LNCaP clone FGC (cell line): Measurements from ENCODE around the gene G3BP2.

Experiments used
- DNase-seq: peaks from one replicate; pipeline ENCODE4 v3.0.0-alpha.2; 2011; ENCODE audit warnings: low read depth
- H3K4me3 ChIP-seq: 2 replicates; pipeline ENCODE4 v1.5.1; 2011; ENCODE audit warnings: mild to moderate bottlenecking, low read depth, low read length, control low read depth
- CTCF ChIP-seq: IDR thresholded peaks from 2 replicates; pipeline ENCODE4 v1.5.1; 2012; ENCODE audit warnings: mild to moderate bottlenecking; ENCODE audit not compliant: control insufficient read depth, insufficient read depth; ENCODE audit errors: extremely low read depth

Gene G3BP2

GRCh38 chr4:75639124-75639695 lies 34.0 kb downstream of the G3BP2 start:
- no peak for TF ChIP-seq CTCF
- DNase-seq, result no peak
- no peak overlapping the region for H3K4me3 ChIP-seq

- no peak overlapping the region for H3K4me3 ChIP-seq
- no peak for TF ChIP-seq CTCF
- DNase-seq, result no peak
Measured at GRCh38 chr4:75637827-75638226, 35.4 kb downstream of the G3BP2 start.

- no peak overlapping the region for H3K4me3 ChIP-seq
- DNase-seq, result no peak
- TF ChIP-seq CTCF, result no peak
Measured at GRCh38 chr4:75637176-75637575, 36.0 kb downstream of the G3BP2 start.

- TF ChIP-seq CTCF, result no peak
- no peak for DNase-seq
- no peak overlapping the region for H3K4me3 ChIP-seq
Measured at GRCh38 chr4:75634951-75635350, 38.3 kb downstream of the G3BP2 start.

- no peak for DNase-seq
- no peak for TF ChIP-seq CTCF
- H3K4me3 ChIP-seq, result no peak overlapping the region
Measured at GRCh38 chr4:75634281-75634680, 38.9 kb downstream of the G3BP2 start.

GRCh38 chr4:75633846-75634245 lies 39.4 kb downstream of the G3BP2 start:
- TF ChIP-seq CTCF, result no peak
- H3K4me3 ChIP-seq, result no peak overlapping the region
- no peak for DNase-seq

- TF ChIP-seq CTCF, result no peak
- H3K4me3 ChIP-seq, result no peak overlapping the region
Measured at GRCh38 chr4:75630937-75631329, 42.3 kb downstream of the G3BP2 start.

More at GRCh38 chr4:75630937-75631329, 42.3 kb downstream of the G3BP2 start:
- no peak for DNase-seq
